ENCODE data around the gene GPHB5. TPM values are rescaled to one million over a fixed set of nuclear protein-coding genes. Genes with fewer than 3 reads are reported as not detected.

The GPHB5 gene
- total RNA-seq, 3 donors from 2014 or later (not counting 1 experiment from before 2014, with no cell fraction given): not detected

- Mint-ChIP-seq H3K27me3 (ENCODE audit: low read depth in 2 of 2) (peaks cover 2 to 13% of the 10 kb centered on the region in 2 donors), H3K4me1 (no peaks in the 10 kb centered on the region), H3K4me3 (no peak overlapping the region), H3K36me3 (no peaks in the 10 kb centered on the region), H3K9me3 (no peaks in the 10 kb centered on the region), H3K27ac (no peak overlapping the region)
- Histone ChIP-seq H3K36me3 (ENCODE audit: control insufficient read depth, insufficient read depth, low read length) (no peaks in the 10 kb centered on the region), H3K27ac (ENCODE audit: low read length) (no peak overlapping the region), H3K9me3 (ENCODE audit: control insufficient read depth, insufficient read depth, low read length) (no peaks in the 10 kb centered on the region), H3K27me3 (ENCODE audit: control insufficient read depth, insufficient read depth, low read length) (no peaks in the 10 kb centered on the region), H3K4me3 (ENCODE audit: low read length) (no peak overlapping the region), H3K4me1 (ENCODE audit: control insufficient read depth, insufficient read depth, low read length) (no peaks in the 10 kb centered on the region)
- no peak for TF ChIP-seq CTCF (IDR thresholded peaks at IDR 0.05)
- 85% methylated on average over 3 of the region's 3 CpGs for WGBS (ENCODE audit: insufficient coverage)
- DNase-seq: no peak
- intact Hi-C loops (cut with micrococcal nuclease): no loop called here
- no peak for ATAC-seq
Measured at GRCh38 chr14:63273129-63273528, 45.6 kb downstream of the GPHB5 start.

GRCh38 chr14:63269561-63270225 lies 49.0 kb downstream of the GPHB5 start:
- DNase-seq: no peak
- H3K36me3 Mint-ChIP-seq: no peaks in the 10 kb centered on the region
- Histone ChIP-seq H3K27ac (ENCODE audit: low read length) (no peak overlapping the region), H3K4me3 (ENCODE audit: low read length) (no peak overlapping the region), H3K4me1 (ENCODE audit: control insufficient read depth, insufficient read depth, low read length) (no peaks in the 10 kb centered on the region), H3K9me3 (ENCODE audit: control insufficient read depth, insufficient read depth, low read length) (no peaks in the 10 kb centered on the region), H3K36me3 (ENCODE audit: control insufficient read depth, insufficient read depth, low read length) (no peaks in the 10 kb centered on the region), H3K27me3 (ENCODE audit: control insufficient read depth, insufficient read depth, low read length) (no peaks in the 10 kb centered on the region)
- no peaks in the 10 kb centered on the region for H3K9me3 Mint-ChIP-seq
- no peak for ATAC-seq
- 92% methylated on average over 10 of the region's 11 CpGs for WGBS (ENCODE audit: insufficient coverage)
- no peak overlapping the region for H3K27ac Mint-ChIP-seq
- intact Hi-C loops (cut with micrococcal nuclease): no loop called here
- no peak for TF ChIP-seq CTCF (IDR thresholded peaks at IDR 0.05)
- no peak overlapping the region for H3K4me3 Mint-ChIP-seq
- peaks cover 13 to 37% of the 10 kb centered on the region in 2 donors for H3K27me3 Mint-ChIP-seq (ENCODE audit: low read depth in 2 of 2)
- H3K4me1 Mint-ChIP-seq: no peaks in the 10 kb centered on the region

GRCh38 chr14:63268771-63269170 lies 50.0 kb downstream of the GPHB5 start:
- 85% methylated on average over 5 of the region's 5 CpGs for WGBS (ENCODE audit: insufficient coverage)
- H3K9me3 Mint-ChIP-seq: no peaks in the 10 kb centered on the region
- H3K27ac Mint-ChIP-seq: no peak overlapping the region

More at GRCh38 chr14:63268771-63269170, 50.0 kb downstream of the GPHB5 start:
- no peak for TF ChIP-seq CTCF (IDR thresholded peaks at IDR 0.05)
- ATAC-seq: no peak
- intact Hi-C loops (cut with micrococcal nuclease): no loop called here
- no peaks in the 10 kb centered on the region for H3K36me3 ChIP-seq (ENCODE audit: control insufficient read depth, insufficient read depth, low read length)
- Mint-ChIP-seq H3K27me3 (ENCODE audit: low read depth in 2 of 2) (peaks cover 17 to 45% of the 10 kb centered on the region in 2 donors), H3K36me3 (no peaks in the 10 kb centered on the region), H3K4me3 (no peak overlapping the region), H3K4me1 (no peaks in the 10 kb centered on the region)
- no peaks in the 10 kb centered on the region for H3K4me1 ChIP-seq (ENCODE audit: control insufficient read depth, insufficient read depth, low read length)
- DNase-seq: no peak
- no peak overlapping the region for H3K27ac ChIP-seq (ENCODE audit: low read length)
- no peak overlapping the region for H3K4me3 ChIP-seq (ENCODE audit: low read length)
- no peaks in the 10 kb centered on the region for H3K27me3 ChIP-seq (ENCODE audit: control insufficient read depth, insufficient read depth, low read length)
- no peaks in the 10 kb centered on the region for H3K9me3 ChIP-seq (ENCODE audit: control insufficient read depth, insufficient read depth, low read length)
